TTC549 (cell line): ENCODE measurements around the gene SFXN5.
"Not testable (repeated sequence)": the region's sequence is repeated elsewhere in the genome, so short reads cannot be mapped to it uniquely, and the experiment has no call there.

Experiments
- FAIRE-seq: peaks from 2 replicates; lab custom pipeline; 2012; peaks lifted over from hg19 to GRCh38; lab: Jason Lieb, UNC

The SFXN5 gene

DNA sequence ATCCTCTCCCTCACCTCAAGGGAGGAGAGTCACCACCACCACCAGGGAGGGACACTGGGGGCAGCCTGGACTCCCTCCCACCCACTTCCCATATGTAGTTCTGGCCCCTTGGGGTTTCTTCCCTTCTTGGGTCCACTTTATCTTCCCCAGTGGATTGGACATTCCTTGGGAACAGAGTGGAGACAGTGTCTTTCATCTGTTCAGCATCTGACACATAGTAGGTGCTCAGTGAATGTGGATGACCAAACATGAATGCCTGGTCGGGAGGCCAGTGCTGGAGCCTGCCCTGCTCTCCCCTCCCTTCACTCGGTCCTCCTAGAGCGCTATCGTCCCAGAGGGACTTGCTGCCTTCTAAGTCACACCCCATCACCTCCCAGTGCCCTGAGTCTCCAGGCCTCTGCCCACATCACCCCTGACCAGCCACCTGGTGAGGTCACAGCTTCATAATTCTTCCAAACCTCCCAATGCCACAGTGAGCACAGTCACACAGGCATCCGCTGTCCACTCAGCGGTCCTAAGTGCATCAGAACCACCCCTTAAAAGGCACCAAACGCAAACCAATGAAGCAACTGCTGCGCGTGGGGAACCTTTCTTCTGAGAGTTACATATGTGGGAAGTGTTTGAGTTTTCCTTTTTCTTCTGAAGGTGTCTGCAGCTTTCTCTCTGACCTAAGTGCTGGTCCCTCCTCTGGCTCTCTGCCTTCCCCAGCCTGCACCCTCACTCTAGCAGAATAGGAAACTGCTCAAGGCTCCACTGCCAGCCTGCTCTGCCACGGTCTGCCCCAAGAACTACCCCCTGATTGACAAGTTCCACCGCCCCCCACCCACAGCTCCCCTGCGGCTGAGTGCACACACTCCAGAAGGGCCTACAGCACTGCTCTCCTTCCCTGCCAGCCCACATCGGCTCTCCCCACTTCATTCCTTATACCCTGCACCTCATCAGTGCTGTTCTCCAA, 7.2 kb upstream of the SFXN5 start:
- FAIRE-seq: no peak

DNA sequence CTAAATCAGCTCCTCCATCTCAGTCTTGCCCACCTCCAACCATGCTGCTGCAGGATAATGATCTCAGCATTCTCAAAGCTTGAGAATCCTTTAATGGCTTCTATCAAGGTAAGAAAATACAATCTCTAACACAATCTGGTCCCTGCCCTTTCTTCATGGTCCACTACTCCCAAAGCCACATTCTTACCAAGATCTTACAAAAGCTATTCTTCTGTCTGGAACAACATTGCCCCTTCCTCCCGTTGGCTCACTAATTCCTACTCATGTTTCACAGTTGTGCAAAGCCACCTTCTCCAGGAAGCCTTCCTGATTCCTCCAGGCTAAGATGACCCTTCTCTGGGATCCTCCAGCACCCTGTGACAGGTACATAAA, 5.9 kb upstream of the SFXN5 start:
- FAIRE-seq: no peak

DNA sequence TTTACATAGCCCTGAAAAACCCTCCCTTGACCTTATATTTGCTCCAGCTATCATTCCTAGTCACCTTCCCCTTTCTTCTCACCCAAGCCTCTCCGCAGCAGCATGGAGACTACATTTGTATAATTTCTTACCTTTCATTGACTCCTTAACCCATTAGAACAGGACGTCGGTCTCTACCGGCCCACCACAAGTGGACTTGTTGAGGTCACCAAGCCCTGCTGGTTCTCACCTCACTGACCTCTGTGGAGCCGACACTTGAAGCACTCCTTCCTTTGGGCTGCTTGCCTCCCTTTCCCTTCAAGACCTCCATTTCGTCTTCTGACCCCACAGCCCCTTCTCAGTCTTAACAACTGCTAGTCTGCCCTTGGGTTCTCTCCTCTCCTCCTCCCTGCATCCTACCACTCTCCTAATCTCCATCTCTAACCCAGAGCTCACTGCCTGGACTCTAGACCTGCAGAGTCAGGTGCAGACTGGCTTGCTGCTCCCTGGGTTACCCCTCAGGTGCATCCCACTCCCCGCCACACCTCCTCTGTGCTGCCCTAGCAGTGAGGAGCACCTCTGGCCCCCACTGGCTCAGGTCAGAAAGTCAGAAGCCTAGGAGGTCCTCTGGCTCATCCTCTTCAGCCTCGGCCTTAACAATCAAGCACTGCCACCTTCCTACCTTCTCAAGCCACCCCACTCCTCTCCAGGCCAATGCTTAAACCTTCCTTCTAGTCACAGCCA, 5.3 kb upstream of the SFXN5 start:
- FAIRE-seq: no peak

- no peak for FAIRE-seq
These were observed 4.2 kb upstream of the SFXN5 start for GRCh38 chr2:73075477-73076373.

DNA sequence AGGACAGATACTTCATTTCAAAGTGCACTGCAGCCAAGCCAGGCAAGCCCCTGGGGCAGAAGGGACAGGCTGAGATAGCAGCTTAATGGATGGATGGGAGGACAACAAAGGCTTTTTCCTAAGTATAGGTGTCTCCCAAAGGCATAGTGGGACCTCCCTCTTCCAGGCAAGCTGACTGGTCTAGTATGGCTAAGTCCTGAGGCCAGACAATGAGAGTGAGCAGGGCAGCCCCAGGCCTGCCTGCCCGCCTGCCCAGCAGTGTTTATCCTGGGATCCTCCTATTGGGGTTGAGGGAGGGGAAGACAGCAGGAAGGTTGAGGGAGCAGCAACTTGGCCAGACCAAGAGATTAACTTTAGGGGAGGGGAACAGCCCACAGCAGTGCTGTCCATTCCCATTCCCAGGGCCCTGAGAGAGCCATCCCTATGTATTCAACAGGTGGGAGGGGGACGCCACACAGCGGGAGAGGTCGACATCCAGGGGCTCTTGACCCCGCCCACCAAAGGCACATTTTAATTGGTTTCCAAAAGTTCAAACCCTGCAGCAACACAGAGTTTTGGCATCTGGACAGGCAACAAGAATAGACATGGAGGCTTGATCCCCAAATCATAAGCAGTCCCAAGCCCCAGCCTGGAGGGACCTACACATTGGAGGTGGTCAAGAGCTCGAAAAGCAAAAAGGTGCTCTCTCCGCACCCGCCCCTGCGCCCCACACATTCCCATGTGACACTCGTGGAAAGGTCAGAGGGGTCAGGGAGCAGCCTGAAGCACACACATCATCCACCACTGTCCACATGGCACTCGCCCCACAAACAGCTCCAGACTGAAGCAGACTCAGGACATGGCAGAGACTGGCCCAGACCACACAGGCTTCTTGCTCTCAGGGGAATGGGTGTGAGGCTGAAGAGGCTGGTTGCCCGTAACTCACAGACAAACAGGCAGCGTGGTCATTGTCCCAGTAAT, 2.9 kb upstream of the SFXN5 start:
- no peak for FAIRE-seq

DNA sequence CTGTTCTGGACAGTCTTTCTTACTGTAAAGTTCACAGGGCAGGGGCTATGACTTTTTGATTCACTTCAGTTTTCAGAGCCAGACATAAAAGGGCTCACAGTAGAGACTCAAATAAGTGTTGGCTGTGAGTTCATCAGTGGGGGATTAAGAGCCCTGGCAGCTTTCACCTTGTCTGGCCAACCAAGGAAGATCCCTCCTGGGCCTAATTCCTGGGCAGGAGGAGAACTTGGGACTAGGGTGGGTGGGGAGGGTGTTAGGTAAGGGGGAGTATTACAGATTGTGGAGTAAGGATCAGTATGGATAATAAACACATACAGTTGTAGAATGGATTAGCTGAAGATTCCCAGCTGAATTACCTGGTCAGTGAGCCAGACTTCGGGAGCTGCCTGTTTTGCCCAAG, 904 bp upstream of the SFXN5 start:
- no peak for FAIRE-seq

GRCh38 chr2:73072129-73072395, 550 bp upstream of the SFXN5 start:
- no peak for FAIRE-seq

GRCh38 chr2:73070643-73071359, 711 bp downstream of the SFXN5 start:
- FAIRE-seq: no peak

- FAIRE-seq: no peak
These were observed 1.5 kb downstream of the SFXN5 start for GRCh38 chr2:73069855-73070642.

DNA sequence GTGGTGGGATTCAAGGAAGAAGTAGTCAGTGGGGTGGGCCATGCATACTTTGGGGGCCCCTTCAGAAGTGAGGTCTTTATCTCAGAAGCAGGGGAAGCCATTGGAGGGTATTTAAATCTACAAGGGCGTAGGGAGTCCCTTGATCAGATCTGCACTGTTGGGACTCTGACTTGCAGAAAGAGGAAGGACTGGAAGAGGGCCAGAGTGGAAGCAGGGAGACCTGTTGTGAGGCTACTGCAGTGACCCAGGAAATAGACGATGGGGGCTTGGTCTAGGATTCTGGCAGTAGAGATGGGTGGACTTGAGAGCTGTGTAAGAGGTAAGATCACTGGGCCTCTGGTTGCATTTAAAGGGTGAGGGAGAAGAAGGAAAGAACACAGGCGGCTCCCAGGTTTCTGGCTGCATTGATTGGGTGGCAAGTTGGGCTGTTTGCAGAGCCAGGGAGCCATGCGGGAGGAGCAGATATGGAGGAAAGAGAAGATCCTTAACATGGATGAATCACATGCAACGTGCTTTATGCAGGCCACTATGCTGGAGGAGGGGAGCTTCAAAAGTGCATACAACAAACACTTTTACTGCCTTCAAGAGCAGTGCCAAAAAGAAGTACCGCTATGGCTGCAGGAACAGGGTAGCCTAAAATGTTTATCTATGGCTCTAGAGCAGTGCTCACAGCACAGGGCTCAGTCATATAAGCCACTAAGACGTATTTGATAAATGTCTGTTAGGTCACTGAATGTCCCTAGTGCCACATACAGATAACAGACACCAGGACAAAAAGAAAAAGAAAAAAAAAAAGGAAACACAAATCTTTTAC, 2.3 kb downstream of the SFXN5 start:
- FAIRE-seq: no peak

DNA sequence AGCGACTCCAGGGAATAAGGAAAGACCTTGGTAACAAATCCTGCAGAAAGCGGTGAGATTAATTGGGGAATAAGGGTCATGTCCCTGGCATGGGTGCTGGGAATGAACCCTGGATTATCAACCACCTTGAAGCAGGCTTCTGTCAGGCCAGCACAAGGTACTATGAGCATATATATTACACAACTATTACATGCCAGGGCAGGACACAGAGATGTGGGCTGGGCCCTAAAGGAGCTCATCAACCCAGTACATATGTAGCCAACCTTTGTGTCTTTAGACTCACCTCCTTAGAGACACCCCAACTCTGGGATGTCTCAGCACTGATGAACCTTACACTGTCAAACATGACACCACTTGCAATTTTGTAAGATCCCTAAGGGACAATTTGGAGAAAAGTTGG, 3.4 kb downstream of the SFXN5 start:
- FAIRE-seq: no peak

GRCh38 chr2:73067043-73067442, 4.5 kb downstream of the SFXN5 start:
- FAIRE-seq: no peak

- not testable (repeated sequence) for FAIRE-seq
These were observed 6.4 kb downstream of the SFXN5 start for GRCh38 chr2:73065070-73065469.

DNA sequence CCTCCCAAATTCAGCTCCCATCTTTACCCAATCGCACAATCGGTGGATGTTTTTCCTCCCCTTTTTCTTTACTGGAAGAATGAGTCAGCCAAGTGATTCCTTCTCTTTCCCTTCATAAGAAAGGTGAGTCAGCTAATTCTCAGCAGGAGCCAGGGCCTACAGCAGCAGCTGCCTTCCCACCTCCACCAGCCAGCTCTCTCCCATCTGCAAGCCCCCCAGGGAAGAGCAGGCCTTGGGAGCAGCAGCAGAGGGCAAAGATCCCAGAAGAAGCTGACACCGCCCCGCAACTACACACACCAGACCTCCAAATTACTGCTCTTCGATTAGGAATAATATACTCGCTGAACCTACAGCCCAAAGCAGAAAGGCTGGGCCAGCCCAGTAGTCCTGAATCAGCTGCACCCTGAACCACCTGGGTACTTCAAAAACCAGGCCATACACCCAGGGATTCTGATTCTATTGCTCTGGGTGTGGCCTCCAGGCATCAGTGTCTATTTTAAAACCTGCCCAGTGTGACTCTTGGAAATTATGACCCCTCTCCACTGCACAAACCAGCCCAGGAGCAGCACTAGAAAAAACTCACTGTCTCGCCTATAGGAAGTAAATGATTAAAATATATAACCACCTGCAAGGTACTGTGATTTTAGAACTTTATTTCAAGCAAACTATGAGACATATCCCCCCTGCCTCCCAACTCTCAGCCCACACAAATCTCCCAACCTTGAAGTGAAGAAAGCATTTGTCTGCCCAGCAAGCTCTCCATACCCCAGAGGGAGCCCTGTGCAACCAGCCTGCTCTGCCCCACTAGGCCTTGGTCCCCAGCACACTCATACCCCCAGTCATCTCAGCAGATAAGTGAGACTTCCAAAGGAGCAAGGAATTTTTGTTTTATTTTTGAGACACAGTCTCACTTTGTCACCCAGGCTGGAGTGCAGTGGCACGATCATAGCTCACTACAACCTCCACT, 7.3 kb downstream of the SFXN5 start:
- FAIRE-seq: no peak

DNA sequence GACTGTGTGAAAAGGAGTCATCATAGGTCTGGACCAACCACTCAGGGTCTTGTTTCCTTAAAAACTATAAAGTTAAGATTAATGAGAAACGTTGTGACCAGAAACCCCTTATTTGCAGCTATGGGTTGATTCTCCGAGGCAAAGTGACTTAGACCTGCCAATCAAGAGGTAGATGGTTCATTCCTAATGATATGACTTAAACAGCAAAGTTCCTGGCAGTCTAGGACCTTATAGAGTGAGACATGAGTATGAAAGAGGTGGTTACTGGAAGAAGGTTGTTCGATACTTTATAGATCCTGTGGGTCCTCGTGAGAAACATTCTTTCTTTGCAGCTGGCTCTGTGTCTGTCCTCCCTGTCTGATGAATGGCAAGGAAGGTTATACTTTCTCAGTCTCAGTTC, 8.0 kb downstream of the SFXN5 start:
- FAIRE-seq: no peak

DNA sequence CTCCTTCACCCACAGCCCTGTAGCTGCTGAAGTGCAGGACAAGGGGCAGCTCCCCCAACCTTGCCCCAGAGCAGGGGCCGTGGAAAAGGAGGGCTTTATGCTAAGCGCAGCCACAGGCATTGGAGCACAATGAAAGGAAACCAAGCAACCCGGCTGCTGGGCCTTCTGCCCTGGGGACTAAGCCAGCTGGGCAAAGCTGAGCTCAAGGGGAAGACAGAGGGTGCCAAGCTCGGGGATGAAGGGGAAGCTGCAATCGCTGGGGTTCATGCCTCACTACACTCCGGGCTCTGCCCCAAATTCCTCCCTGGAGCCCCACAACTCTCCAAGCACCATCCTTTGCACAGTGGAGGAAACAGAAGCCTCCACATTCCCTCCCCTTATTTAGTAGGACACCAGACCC, 12.4 kb downstream of the SFXN5 start:
- FAIRE-seq: no peak

- no peak for FAIRE-seq
These were observed 16.5 kb downstream of the SFXN5 start for GRCh38 chr2:73054980-73055379.
